Activated CD8-positive, alpha-beta memory T cell treated with anti-CD3 and anti-CD28 coated beads for 36 hours (primary cell): ENCODE measurements around the gene RNF212B. TPM values are rescaled to one million over a fixed set of nuclear protein-coding genes. Genes with fewer than 3 reads are reported as not detected.

Experiments
- total RNA-seq, 2 experiments: library from RNA; stranded (reverse); gene quantifications; one replicate each; pipeline ENCODE4 v1.2.3, GENCODE V29; 2021

Gene RNF212B
- total RNA-seq, 2 experiments from 2014 or later: not detected

Other genes starting within 250 kb of the RNF212B start
- gene C14orf93, start 227.8 kb upstream of the RNF212B start, total RNA-seq: 1 to 10 TPM; 7.0 to 8.9 TPM
- gene PSMB5, start 203.0 kb upstream of the RNF212B start, total RNA-seq: 100 to 1,000 TPM; 176 to 182 TPM
- gene PSMB11, start 195.7 kb upstream of the RNF212B start, total RNA-seq: not detected
- under 1 TPM; 0.53 to 0.82 TPM for gene CDH24, start 180.4 kb upstream of the RNF212B start, total RNA-seq
- gene ACIN1, start 142.8 kb upstream of the RNF212B start, total RNA-seq: 100 to 1,000 TPM; 190 to 191 TPM
- 10 to 100 TPM; 51.6 to 56.5 TPM for gene C14orf119, start 142.4 kb upstream of the RNF212B start, total RNA-seq
- not detected for gene CIROP, start 132.9 kb upstream of the RNF212B start, total RNA-seq
- gene CEBPE, start 118.7 kb upstream of the RNF212B start, total RNA-seq: under 1 TPM; 0.19 to 0.21 TPM
- gene SLC7A8, start 54.3 kb upstream of the RNF212B start, total RNA-seq: under 1 TPM; 0.40 to 0.86 TPM
- 10 to 100 TPM; 13.7 to 15.6 TPM for gene HOMEZ, start 48.2 kb downstream of the RNF212B start, total RNA-seq
- 10 to 100 TPM; 16.2 to 18.8 TPM for gene PPP1R3E, start 64.9 kb downstream of the RNF212B start, total RNA-seq
- gene BCL2L2, start 68.9 kb downstream of the RNF212B start, total RNA-seq: under 1 TPM; 0.69 to 0.99 TPM
- gene PABPN1, start 83.5 kb downstream of the RNF212B start, total RNA-seq: 100 to 1,000 TPM; 294 to 299 TPM
- 1 to 10 TPM; 2.0 to 2.1 TPM for gene SLC22A17, start 115.0 kb downstream of the RNF212B start, total RNA-seq
- not detected for gene EFS, start 127.2 kb downstream of the RNF212B start, total RNA-seq
- gene IL25, start 134.9 kb downstream of the RNF212B start, total RNA-seq: not detected
- gene CMTM5, start 139.1 kb downstream of the RNF212B start, total RNA-seq: not detected
- not detected for gene MYH6, start 170.3 kb downstream of the RNF212B start, total RNA-seq
- gene MYH7, start 197.7 kb downstream of the RNF212B start, total RNA-seq: not detected
- 10 to 100 TPM; 71.0 to 74.1 TPM for gene NGDN, start 231.8 kb downstream of the RNF212B start, total RNA-seq